HFFc6 (cell line): ENCODE data around the gene GRIN2A. TPM values are rescaled to one million over a fixed set of nuclear protein-coding genes. Genes with fewer than 3 reads are reported as not detected.

Experiments used
- DNase-seq: peaks from one replicate; pipeline ENCODE4 v3.0.0-alpha.2; 2018
- H3K27ac Mint-ChIP-seq: 2 replicates; pipeline ENCODE4 v1.8.0; 2020; ENCODE audit warnings: mild to moderate bottlenecking, mixed read lengths
- H3K27me3 Mint-ChIP-seq: 2 replicates; pipeline ENCODE4 v1.8.0; 2021; ENCODE audit warnings: mild to moderate bottlenecking, moderate library complexity, mixed read lengths; ENCODE audit not compliant: insufficient read depth
- H3K36me3 Mint-ChIP-seq: 2 replicates; pipeline ENCODE4 v1.8.0; 2021; ENCODE audit warnings: low read depth, mixed read lengths
- H3K4me1 Mint-ChIP-seq: 2 replicates; pipeline ENCODE4 v1.8.0; 2020; ENCODE audit warnings: low read depth, mixed read lengths
- H3K4me3 Mint-ChIP-seq: 2 replicates; pipeline ENCODE4 v1.8.0; 2020; ENCODE audit warnings: mild to moderate bottlenecking, moderate library complexity, mixed read lengths
- H3K9me3 Mint-ChIP-seq: 2 replicates; pipeline ENCODE4 v1.8.0; 2020; ENCODE audit warnings: mild to moderate bottlenecking, mixed read lengths
- total RNA-seq, 6 experiments: library from RNA; stranded (reverse); fragmentation: NEBNext Ultra II Directional; extraction: Animal tissue kit (Norgen Biotek cat#: 25700); gene quantifications; 2 replicates in 1 of 6; 3 replicates in 5 of 6; pipeline ENCODE4 v1.2.3, GENCODE V29; 2021
- TF ChIP-seq, protein P1 (sequence below): fragments of 200-600 bp; sonication (generic); IDR thresholded peaks from 2 replicates; pipeline ENCODE4 v1.5.0; 2021; ENCODE audit warnings: antibody characterized with exemption, mild to moderate bottlenecking

GRIN2A gene
- total RNA-seq, 6 experiments from 2014 or later, result 0.02 to 0.18 (median 0.08) TPM; not detected in 1

DNA sequence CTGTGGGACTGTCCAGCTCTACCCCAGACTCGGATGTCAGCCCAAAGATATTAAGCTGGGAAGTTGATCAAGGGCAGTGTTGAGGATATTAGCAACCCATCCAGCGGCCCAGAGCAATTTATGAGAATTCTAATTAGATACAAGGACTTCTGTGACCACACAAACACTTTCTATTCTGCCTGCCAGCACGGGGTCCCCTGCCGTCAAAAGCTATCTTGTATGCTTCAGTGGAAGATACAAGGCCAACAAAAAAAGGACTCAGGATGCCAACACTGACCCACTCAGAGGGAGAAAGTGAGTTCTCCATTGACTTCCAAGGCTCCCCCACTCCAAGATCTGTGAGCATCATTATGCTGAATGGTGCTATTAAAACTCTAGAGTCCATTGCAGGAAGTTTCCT is 390.7 kb downstream of the GRIN2A start:
- H3K36me3 Mint-ChIP-seq, result no peaks in the 10 kb centered on the region; the same call in 1 of the 2 replicates
- no peaks in the 10 kb centered on the region for H3K27me3 Mint-ChIP-seq
- H3K4me3 Mint-ChIP-seq, result no peak overlapping the region
- no peaks in the 10 kb centered on the region for H3K4me1 Mint-ChIP-seq
- H3K27ac Mint-ChIP-seq, result no peak overlapping the region
- TF ChIP-seq, protein P1, sequence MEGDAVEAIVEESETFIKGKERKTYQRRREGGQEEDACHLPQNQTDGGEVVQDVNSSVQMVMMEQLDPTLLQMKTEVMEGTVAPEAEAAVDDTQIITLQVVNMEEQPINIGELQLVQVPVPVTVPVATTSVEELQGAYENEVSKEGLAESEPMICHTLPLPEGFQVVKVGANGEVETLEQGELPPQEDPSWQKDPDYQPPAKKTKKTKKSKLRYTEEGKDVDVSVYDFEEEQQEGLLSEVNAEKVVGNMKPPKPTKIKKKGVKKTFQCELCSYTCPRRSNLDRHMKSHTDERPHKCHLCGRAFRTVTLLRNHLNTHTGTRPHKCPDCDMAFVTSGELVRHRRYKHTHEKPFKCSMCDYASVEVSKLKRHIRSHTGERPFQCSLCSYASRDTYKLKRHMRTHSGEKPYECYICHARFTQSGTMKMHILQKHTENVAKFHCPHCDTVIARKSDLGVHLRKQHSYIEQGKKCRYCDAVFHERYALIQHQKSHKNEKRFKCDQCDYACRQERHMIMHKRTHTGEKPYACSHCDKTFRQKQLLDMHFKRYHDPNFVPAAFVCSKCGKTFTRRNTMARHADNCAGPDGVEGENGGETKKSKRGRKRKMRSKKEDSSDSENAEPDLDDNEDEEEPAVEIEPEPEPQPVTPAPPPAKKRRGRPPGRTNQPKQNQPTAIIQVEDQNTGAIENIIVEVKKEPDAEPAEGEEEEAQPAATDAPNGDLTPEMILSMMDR, result no peak
- DNase-seq, result no peak
- H3K9me3 Mint-ChIP-seq, result peaks cover 18% of the 10 kb centered on the region

DNA sequence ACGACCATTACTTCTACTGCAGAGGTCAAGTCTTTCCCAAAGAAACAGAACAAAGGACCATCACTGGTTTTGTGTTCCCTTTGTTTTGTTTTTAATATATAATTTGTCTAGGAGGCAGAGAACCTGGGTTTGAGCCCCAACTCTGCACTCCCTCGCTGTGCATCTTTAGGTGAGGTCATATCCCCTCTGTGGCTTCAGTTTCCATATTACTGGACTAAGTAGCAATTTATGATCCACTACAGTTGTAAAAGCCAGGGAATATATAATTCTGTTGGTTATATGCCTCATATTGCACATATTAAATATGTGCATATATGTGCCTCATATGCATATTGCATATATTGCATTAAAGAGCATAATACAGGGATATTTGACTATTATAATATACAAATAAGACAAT is 392.0 kb downstream of the GRIN2A start:
- TF ChIP-seq, protein P1, result no peak

DNA sequence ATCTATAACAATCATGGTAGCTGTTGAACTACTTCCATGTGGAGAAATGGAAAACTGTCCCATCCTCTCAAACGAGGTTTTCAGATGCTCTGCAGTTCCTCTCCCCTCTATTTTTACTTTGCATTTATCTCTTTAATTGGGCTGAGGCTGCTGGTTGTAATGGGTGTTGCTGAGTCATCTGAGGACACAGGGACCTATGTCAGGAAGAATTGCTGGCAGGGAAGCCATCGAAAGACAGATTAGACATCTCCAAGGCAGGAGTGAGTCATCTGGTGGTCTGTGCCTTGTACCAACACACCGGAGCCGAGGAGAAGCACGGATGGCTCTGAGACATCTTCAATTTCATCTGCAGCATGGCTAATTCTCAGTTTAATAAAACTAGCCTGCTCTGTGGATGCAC is 394.5 kb downstream of the GRIN2A start:
- DNase-seq, result no peak
- Mint-ChIP-seq H3K4me3 (no peak overlapping the region), H3K36me3 (no peaks in the 10 kb centered on the region; the same call in 1 of the 2 replicates), H3K9me3 (peaks cover 16% of the 10 kb centered on the region), H3K27me3 (no peaks in the 10 kb centered on the region), H3K4me1 (no peaks in the 10 kb centered on the region), H3K27ac (no peak overlapping the region)
- TF ChIP-seq, protein P1, result no peak

More for the DNA sequence above, 392.0 kb downstream of the GRIN2A start:
- DNase-seq, result no peak
- Mint-ChIP-seq H3K4me1 (no peaks in the 10 kb centered on the region), H3K27ac (no peak overlapping the region), H3K9me3 (peaks cover 18% of the 10 kb centered on the region), H3K4me3 (no peak overlapping the region), H3K27me3 (no peaks in the 10 kb centered on the region), H3K36me3 (no peaks in the 10 kb centered on the region; the same call in 1 of the 2 replicates)

DNA sequence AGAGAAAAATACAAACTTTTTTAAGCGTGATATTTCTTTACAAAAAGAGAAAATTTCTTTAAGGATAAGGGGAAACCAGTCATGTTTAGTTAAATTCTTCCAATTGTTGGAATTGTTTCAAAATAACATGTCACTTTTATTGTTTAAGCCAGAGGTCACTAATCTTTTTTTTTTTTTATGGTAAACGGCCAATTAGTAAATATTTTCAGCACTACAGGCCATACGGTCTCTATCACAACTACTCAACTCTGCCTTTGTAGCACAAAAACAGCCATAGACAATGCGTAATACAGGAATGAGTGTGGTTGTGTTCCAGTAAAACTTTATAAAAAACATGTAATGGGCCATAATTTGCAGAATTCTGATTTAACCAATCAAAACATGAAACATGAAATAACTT is 401.4 kb downstream of the GRIN2A start:
- H3K27ac Mint-ChIP-seq, result no peak overlapping the region
- H3K9me3 Mint-ChIP-seq, result peaks cover 40% of the 10 kb centered on the region
- no peaks in the 10 kb centered on the region for H3K36me3 Mint-ChIP-seq
- no peaks in the 10 kb centered on the region for H3K27me3 Mint-ChIP-seq
- TF ChIP-seq, protein P1, result no peak
- DNase-seq, result no peak
- no peak overlapping the region for H3K4me3 Mint-ChIP-seq
- no peaks in the 10 kb centered on the region for H3K4me1 Mint-ChIP-seq

DNA sequence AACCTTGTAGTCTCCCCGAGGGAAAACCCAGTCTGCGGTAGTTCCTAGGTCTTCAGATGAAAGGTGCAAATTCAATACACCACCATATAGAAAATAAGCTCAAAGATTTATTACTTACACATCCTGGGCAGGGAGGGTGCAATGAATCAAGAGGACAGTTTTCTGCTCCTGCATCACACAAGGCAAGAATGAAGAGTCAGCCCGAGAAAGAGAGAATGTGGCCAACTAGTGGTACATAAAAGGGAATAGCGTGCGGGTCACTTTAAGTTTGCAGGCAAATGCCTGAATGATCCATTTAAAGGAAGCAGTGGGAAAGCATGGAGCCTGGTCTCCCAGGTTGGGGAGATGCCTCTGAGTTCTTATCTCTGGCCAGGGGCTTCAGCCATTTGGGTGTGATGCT is 403.4 kb downstream of the GRIN2A start:
- Mint-ChIP-seq H3K36me3 (no peaks in the 10 kb centered on the region), H3K27me3 (no peaks in the 10 kb centered on the region; the same call in 1 of the 2 replicates), H3K4me3 (no peak overlapping the region), H3K4me1 (no peaks in the 10 kb centered on the region), H3K9me3 (peaks cover 53% of the 10 kb centered on the region), H3K27ac (no peak overlapping the region)
- TF ChIP-seq, protein P1, result no peak
- DNase-seq, result no peak

DNA sequence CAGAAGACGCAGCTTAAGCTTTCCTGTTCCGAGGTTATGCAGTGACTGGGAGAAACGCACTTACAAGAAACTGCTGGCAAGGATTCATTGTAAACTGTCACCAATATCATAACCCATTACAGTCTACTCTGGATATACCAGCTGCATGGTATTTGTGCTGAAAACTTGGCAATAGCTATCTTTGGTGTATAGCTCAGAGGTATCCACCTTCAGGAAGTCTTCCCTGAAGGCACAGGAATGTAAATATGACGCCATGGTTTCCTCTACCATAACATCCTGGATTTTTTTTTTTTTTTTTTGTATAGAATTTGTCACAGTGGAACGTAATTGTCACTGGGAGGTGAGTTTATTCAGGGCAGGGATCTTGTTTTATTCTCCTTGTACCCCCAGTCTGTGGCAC is 406.2 kb downstream of the GRIN2A start:
- H3K36me3 Mint-ChIP-seq, result no peaks in the 10 kb centered on the region
- H3K4me1 Mint-ChIP-seq, result no peaks in the 10 kb centered on the region
- H3K9me3 Mint-ChIP-seq, result peaks cover 67% of the 10 kb centered on the region
- TF ChIP-seq, protein P1, result no peak
- no peak for DNase-seq
- H3K4me3 Mint-ChIP-seq, result no peak overlapping the region
- no peak overlapping the region for H3K27ac Mint-ChIP-seq
- H3K27me3 Mint-ChIP-seq, result no peaks in the 10 kb centered on the region; the same call in 1 of the 2 replicates
